MG63 (cell line): ENCODE data around the gene SSBP4. TPM values are rescaled to one million over a fixed set of nuclear protein-coding genes. Genes with fewer than 3 reads are reported as not detected.
A peak's percentile ranks its signal among the peaks of the same experiment; 100 is the strongest.

Experiments
- DNase-seq: peaks from one replicate; pipeline ENCODE4 v3.0.0-alpha.2; 2020
- H3K27me3 ChIP-seq: fragments of 250-450 bp; sonication (Bioruptor Pico); 2 replicates; pipeline ENCODE4 v1.5.1; 2020; ENCODE audit warnings: mild to moderate bottlenecking, moderate library complexity
- H3K36me3 ChIP-seq: fragments of 250-450 bp; sonication (Bioruptor Pico); 2 replicates; pipeline ENCODE4 v1.5.1; 2020; ENCODE audit warnings: mild to moderate bottlenecking, moderate library complexity
- H3K4me3 ChIP-seq: fragments of 250-450 bp; sonication (Bioruptor Pico); 2 replicates; pipeline ENCODE4 v1.5.1; 2020; ENCODE audit warnings: mild to moderate bottlenecking, moderate library complexity
- H3K9me3 ChIP-seq: fragments of 250-450 bp; sonication (Bioruptor Pico); 2 replicates; pipeline ENCODE4 v1.5.1; 2020; ENCODE audit warnings: mild to moderate bottlenecking, moderate library complexity
- total RNA-seq: library from RNA; depleted of rRNA; stranded (reverse); fragments of >200 nt; shearing (Covaris generic); gene quantifications from 2 replicates; pipeline ENCODE4 v1.2.3, GENCODE V29; 2014; ENCODE audit warnings: low replicate concordance

SSBP4 gene
- total RNA-seq, 1 experiment from 2014 or later, result 203 TPM

- Histone ChIP-seq H3K4me3 (peak overlapping the region; percentile 51), H3K9me3 (no peaks in the 10 kb centered on the region), H3K27me3 (no peaks in the 10 kb centered on the region), H3K36me3 (no peaks in the 10 kb centered on the region)
- DNase-seq, result peak; percentile 70
Observed at GRCh38 chr19:18414504-18415177, 4.6 kb upstream of the SSBP4 start.

GRCh38 chr19:18415178-18415867 is 3.9 kb upstream of the SSBP4 start:
- Histone ChIP-seq H3K9me3 (no peaks in the 10 kb centered on the region), H3K4me3 (peak overlapping the region; percentile 51), H3K36me3 (peaks cover 4% of the 10 kb centered on the region; the same call in 1 of the 2 replicates), H3K27me3 (no peaks in the 10 kb centered on the region)
- DNase-seq, result peak; percentile 95

GRCh38 chr19:18416778-18417249 is 2.4 kb upstream of the SSBP4 start:
- peaks cover 7% of the 10 kb centered on the region for H3K36me3 ChIP-seq
- DNase-seq, result peak; percentile 96
- H3K9me3 ChIP-seq, result no peaks in the 10 kb centered on the region
- peak overlapping the region; percentile 47 for H3K4me3 ChIP-seq
- no peaks in the 10 kb centered on the region for H3K27me3 ChIP-seq

GRCh38 chr19:18417250-18418028 is 1.8 kb upstream of the SSBP4 start:
- H3K9me3 ChIP-seq, result no peaks in the 10 kb centered on the region
- H3K27me3 ChIP-seq, result no peaks in the 10 kb centered on the region
- DNase-seq, result peak; percentile 97
- H3K4me3 ChIP-seq, result peak overlapping the region; percentile 47
- H3K36me3 ChIP-seq, result peaks cover 14% of the 10 kb centered on the region

- no peak for DNase-seq
- Histone ChIP-seq H3K27me3 (no peaks in the 10 kb centered on the region), H3K9me3 (no peaks in the 10 kb centered on the region), H3K4me3 (no peak overlapping the region; the same call in 1 of the 2 replicates), H3K36me3 (peaks cover 20% of the 10 kb centered on the region)
Observed at GRCh38 chr19:18418029-18418482, 1.1 kb upstream of the SSBP4 start.

- Histone ChIP-seq H3K9me3 (no peaks in the 10 kb centered on the region), H3K4me3 (peak overlapping the region; percentile 77), H3K36me3 (peaks cover 26% of the 10 kb centered on the region), H3K27me3 (no peaks in the 10 kb centered on the region)
- no peak for DNase-seq
Observed at GRCh38 chr19:18418483-18419194, 559 bp upstream of the SSBP4 start.

- no peaks in the 10 kb centered on the region for H3K27me3 ChIP-seq
- H3K36me3 ChIP-seq, result peaks cover 32% of the 10 kb centered on the region
- peak; percentile 64 for DNase-seq
- H3K4me3 ChIP-seq, result peak overlapping the region; percentile 77
- H3K9me3 ChIP-seq, result no peaks in the 10 kb centered on the region
Observed at GRCh38 chr19:18419699-18420460, 682 bp downstream of the SSBP4 start.

GRCh38 chr19:18420930-18421329 is 1.7 kb downstream of the SSBP4 start:
- Histone ChIP-seq H3K4me3 (peak overlapping the region; percentile 77), H3K36me3 (peaks cover 35% of the 10 kb centered on the region), H3K9me3 (no peaks in the 10 kb centered on the region), H3K27me3 (no peaks in the 10 kb centered on the region)
- no peak for DNase-seq

GRCh38 chr19:18421371-18421959 is 2.3 kb downstream of the SSBP4 start:
- Histone ChIP-seq H3K4me3 (peak overlapping the region; percentile 77), H3K36me3 (peaks cover 38% of the 10 kb centered on the region), H3K27me3 (no peaks in the 10 kb centered on the region), H3K9me3 (no peaks in the 10 kb centered on the region)
- no peak for DNase-seq

- peaks cover 50% of the 10 kb centered on the region for H3K36me3 ChIP-seq
- H3K27me3 ChIP-seq, result no peaks in the 10 kb centered on the region
- no peaks in the 10 kb centered on the region for H3K9me3 ChIP-seq
- no peak for DNase-seq
- H3K4me3 ChIP-seq, result no peak overlapping the region
Observed at GRCh38 chr19:18422530-18423191, 3.5 kb downstream of the SSBP4 start.

GRCh38 chr19:18423258-18424020 is 4.2 kb downstream of the SSBP4 start:
- Histone ChIP-seq H3K4me3 (no peak overlapping the region), H3K27me3 (no peaks in the 10 kb centered on the region), H3K36me3 (peaks cover 55% of the 10 kb centered on the region), H3K9me3 (no peaks in the 10 kb centered on the region)
- DNase-seq, result no peak

GRCh38 chr19:18424122-18424889 is 5.1 kb downstream of the SSBP4 start:
- Histone ChIP-seq H3K36me3 (peaks cover 61% of the 10 kb centered on the region), H3K4me3 (no peak overlapping the region), H3K9me3 (no peaks in the 10 kb centered on the region), H3K27me3 (no peaks in the 10 kb centered on the region)
- DNase-seq, result no peak

- Histone ChIP-seq H3K9me3 (no peaks in the 10 kb centered on the region), H3K36me3 (peaks cover 66% of the 10 kb centered on the region), H3K27me3 (no peaks in the 10 kb centered on the region), H3K4me3 (no peak overlapping the region)
- DNase-seq, result no peak
Observed at GRCh38 chr19:18424890-18425514, 5.8 kb downstream of the SSBP4 start.
